ENCODE measurements around the gene EML1.

EML1 gene

DNA sequence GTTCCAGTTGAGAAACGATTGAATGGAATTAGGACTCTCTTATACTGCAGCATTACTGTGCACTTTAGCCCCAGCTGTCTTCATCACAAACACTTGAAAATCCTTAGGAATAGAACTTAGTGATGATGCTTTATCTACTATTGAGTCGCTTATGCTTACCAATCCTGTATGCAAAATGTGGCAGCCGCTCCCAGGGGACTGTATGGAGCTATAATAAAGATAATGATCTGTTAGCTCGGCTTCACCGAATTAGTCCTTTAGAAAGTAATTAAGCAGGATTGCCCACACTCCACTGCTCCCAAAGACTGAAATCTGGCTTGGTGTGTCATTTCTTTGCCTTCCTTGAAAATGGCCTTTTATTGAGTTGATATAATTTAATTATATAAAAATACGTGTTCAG lies 10.6 kb downstream of the EML1 start:
- in situ Hi-C loops (cut with MboI; ENCODE audit: low sequenced_read_pairs, unreplicated experiment): no loop called here
- TF ChIP-seq, protein P1, sequence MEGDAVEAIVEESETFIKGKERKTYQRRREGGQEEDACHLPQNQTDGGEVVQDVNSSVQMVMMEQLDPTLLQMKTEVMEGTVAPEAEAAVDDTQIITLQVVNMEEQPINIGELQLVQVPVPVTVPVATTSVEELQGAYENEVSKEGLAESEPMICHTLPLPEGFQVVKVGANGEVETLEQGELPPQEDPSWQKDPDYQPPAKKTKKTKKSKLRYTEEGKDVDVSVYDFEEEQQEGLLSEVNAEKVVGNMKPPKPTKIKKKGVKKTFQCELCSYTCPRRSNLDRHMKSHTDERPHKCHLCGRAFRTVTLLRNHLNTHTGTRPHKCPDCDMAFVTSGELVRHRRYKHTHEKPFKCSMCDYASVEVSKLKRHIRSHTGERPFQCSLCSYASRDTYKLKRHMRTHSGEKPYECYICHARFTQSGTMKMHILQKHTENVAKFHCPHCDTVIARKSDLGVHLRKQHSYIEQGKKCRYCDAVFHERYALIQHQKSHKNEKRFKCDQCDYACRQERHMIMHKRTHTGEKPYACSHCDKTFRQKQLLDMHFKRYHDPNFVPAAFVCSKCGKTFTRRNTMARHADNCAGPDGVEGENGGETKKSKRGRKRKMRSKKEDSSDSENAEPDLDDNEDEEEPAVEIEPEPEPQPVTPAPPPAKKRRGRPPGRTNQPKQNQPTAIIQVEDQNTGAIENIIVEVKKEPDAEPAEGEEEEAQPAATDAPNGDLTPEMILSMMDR (IDR thresholded peaks at IDR 0.05; ENCODE audit: borderline replicate concordance, control extremely low read depth, extremely low read depth, insufficient read depth, missing control alignments): no peak
- DNase-seq (ENCODE audit: low spot score): no peak

DNA sequence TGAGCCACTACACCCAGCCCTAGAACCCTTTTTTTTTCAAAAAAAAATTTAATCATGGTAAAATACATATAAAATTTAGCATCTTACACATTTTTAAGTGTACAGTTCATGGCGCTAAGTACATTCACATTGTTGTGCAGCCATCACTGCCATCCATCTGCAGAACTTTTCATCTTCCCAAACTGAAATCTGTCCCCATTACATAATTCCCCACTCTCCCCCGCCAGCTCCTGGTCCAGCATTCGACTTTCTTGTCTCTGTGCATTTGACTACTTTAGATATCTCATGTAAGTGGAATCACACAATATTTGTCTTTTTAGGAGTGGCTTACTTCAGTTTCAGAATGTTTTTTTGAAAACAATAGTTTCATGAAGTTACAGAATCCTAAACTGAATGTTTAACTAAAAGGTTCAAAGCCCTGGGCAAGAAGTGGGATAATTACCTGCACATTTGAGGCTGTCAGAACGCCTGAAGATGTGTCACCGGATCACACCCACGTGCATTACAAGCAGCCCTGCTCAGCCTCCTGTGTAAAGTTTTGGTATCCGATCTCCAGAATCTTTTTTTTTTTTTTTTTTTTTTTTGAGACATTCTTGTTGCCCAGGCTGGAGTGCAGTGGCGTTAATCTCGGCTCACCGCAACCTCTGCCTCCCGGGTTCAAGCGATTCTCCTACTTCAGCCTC lies 12.7 kb downstream of the EML1 start:
- TF ChIP-seq, protein P1 (IDR thresholded peaks at IDR 0.05; ENCODE audit: borderline replicate concordance, control extremely low read depth, extremely low read depth, insufficient read depth, missing control alignments): no peak
- DNase-seq (ENCODE audit: low spot score): no peak
- in situ Hi-C loops (cut with MboI; ENCODE audit: low sequenced_read_pairs, unreplicated experiment): no loop called here

DNA sequence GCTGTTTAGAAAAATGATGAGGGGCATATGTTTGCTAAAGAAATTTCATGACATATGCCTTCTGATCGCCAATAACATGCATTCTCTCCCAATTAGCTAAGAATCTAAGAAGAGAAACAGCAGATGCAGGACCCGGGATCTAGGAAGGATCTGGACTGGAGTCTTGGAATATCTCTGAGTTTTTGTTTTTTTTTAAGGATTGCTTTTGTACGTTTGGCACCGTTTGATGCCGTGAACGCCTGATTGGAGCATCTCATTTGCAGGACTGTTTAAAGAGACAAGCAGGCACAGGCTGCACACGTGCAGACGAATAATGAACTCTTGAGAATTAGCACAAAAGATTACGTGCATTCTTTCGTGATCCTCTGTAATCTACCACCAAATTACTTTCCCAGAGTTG lies 13.6 kb downstream of the EML1 start:
- TF ChIP-seq, protein P1 (IDR thresholded peaks at IDR 0.05; ENCODE audit: borderline replicate concordance, control extremely low read depth, extremely low read depth, insufficient read depth, missing control alignments): no peak
- DNase-seq (ENCODE audit: low spot score): no peak
- in situ Hi-C loops (cut with MboI; ENCODE audit: low sequenced_read_pairs, unreplicated experiment): no loop called here

DNA sequence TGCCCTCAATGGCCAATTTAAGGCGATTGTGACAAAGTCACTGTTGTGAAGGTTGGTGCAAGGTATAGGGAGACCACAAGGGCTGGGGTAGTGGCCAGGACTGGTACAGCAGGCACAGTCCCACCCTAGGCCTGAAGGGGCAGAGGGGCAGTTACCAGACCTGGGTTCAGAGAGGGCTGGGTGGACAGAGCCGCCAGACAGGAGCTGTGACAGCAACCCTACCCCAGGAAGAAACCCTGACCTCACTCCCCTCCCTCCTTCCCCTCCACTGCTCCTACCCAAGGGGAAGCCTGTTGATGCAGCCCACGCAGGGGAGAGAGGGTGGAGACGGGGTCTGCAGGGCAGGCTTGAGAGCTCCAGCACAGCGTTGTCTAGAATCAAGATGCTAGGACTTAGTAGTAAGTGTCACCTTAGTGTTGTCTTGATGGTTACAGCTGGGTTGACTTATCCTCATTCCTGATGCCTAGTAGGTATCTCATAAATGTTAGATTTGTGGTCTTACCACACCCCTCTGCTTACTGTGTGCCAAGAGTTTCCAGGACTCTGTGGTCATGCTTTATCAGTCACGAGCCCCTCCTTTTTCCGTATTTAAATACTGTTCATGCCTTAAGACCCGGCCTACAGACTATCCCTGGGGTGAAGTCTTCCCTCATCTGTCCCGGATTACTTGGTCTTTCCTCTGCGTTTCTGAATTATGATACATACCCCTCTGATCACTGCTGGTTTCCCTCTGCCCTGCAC lies 14.4 kb downstream of the EML1 start:
- TF ChIP-seq, protein P1 (IDR thresholded peaks at IDR 0.05; ENCODE audit: borderline replicate concordance, control extremely low read depth, extremely low read depth, insufficient read depth, missing control alignments): no peak
- in situ Hi-C loops (cut with MboI; ENCODE audit: low sequenced_read_pairs, unreplicated experiment): no loop called here
- DNase-seq (ENCODE audit: low spot score): no peak

DNA sequence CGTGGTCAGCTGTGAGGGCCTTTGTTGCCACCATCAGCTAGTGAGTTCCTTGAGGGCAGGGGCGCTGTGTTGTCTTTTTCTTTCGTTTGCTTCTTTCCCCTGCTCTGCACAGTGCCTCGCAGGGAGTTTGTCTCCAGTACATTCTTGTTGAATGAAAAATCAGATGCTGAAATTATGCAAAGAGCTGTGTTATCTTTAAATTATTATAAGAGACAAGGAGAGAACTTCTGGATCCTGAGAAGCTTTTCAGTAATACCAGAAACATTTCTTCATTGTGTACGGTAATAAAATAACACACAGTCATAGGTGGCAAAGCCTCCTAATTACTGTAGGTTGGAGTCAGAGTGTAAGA lies 14.9 kb downstream of the EML1 start:
- in situ Hi-C loops (cut with MboI; ENCODE audit: low sequenced_read_pairs, unreplicated experiment): no loop called here
- TF ChIP-seq, protein P1 (IDR thresholded peaks at IDR 0.05; ENCODE audit: borderline replicate concordance, control extremely low read depth, extremely low read depth, insufficient read depth, missing control alignments): no peak

DNA sequence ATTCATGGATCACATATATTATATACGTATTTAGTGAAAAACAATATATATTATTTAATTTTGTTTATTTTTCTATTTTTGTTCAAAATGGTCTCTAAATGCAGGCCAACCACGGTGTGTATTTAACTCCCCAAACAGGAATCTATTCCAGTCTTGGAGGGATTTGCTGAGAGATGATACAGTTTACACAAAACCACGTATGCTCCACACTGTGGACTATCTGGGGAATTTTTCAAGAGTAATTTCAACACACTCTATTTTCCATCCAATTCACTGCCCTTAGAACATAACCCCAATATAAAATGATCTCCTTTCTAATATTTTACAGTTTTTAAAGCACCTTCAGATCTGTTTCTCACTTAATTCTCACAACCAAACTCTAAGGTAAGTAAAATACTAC lies 15.3 kb downstream of the EML1 start:
- TF ChIP-seq, protein P1 (IDR thresholded peaks at IDR 0.05; ENCODE audit: borderline replicate concordance, control extremely low read depth, extremely low read depth, insufficient read depth, missing control alignments): no peak
- in situ Hi-C loops (cut with MboI; ENCODE audit: low sequenced_read_pairs, unreplicated experiment): no loop called here
- DNase-seq (ENCODE audit: low spot score): no peak

More for the DNA sequence above, 14.9 kb downstream of the EML1 start:
- no peak for DNase-seq (ENCODE audit: low spot score)
